HG02623 (cell line): ENCODE measurements around the gene LAMA5.
A peak's percentile ranks its signal among the peaks of the same experiment; 100 is the strongest.
"Not testable (repeated sequence)": the region's sequence is repeated elsewhere in the genome, so short reads cannot be mapped to it uniquely, and the experiment has no call there.

Experiments
- ATAC-seq: cut with Tn5 transposase; IDR thresholded peaks from one replicate; pipeline ENCODE4 v1.9.1; 2021; ENCODE audit warnings: moderate library complexity; ENCODE audit not compliant: unreplicated experiment

The LAMA5 gene

DNA sequence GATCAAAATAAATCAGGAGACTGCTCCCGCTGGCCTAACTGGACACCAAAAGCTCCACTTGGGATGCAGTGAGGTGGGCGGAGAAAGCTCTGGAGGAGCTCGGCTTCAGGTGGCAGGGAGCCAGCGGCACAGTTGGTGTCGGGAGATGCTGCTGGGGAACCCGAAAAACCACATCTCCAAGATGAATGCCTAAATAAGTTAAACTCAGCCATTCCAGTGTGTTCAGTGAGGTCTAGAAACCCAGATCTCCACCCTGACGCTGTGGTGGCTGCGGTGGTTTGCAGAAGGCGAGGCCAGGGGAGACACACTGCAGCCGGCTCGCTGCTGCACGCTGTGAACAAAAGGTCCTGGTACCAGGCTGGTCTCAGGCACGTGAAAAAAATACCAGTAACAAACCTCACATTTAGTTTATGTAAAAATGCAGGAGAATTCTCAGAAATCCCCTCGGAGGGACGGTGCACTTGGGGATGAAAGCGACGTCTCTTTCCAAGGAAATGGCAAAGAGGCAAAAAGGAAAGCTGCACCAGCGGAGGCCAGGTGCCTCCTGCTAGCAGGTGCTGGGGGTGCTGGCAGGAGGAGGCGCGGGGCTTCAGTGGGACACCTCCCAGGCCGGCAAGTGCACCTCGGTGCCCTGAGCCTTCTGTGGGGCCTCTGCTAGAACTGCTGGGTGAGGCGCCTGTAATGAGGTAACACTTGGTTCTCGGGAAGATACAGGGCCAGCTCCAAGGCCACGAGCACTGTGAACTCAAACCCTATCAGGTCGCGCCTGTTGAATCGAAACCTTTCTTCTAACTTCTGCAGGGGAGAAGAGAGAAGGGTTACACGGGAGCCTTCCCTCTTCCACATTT, 23.4 kb upstream of the LAMA5 start:
- no peak for ATAC-seq

DNA sequence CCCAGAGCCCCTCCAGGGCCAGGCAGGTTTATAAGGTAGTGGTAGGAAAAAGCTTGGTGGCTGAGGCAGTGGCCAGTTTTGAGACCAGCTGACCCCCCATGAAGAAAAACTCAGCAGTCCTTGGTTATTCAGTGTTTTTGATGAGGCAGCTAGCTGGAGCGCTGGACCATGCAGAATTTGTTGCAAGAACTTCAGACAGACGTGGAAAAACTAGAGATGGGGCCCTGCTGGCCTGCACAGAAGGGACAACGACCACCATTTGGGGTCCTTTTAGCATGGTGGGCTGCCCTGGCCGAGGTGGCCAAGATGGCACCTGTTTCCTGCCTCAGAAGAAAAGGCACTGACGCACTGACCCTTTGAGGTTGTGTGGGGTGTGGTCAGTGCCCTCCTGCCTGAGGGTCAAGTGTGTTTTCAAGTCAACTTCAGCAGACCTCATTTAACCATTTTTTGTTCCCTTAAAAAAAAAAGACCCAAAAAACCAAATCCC, 22.5 kb upstream of the LAMA5 start:
- ATAC-seq, result no peak

DNA sequence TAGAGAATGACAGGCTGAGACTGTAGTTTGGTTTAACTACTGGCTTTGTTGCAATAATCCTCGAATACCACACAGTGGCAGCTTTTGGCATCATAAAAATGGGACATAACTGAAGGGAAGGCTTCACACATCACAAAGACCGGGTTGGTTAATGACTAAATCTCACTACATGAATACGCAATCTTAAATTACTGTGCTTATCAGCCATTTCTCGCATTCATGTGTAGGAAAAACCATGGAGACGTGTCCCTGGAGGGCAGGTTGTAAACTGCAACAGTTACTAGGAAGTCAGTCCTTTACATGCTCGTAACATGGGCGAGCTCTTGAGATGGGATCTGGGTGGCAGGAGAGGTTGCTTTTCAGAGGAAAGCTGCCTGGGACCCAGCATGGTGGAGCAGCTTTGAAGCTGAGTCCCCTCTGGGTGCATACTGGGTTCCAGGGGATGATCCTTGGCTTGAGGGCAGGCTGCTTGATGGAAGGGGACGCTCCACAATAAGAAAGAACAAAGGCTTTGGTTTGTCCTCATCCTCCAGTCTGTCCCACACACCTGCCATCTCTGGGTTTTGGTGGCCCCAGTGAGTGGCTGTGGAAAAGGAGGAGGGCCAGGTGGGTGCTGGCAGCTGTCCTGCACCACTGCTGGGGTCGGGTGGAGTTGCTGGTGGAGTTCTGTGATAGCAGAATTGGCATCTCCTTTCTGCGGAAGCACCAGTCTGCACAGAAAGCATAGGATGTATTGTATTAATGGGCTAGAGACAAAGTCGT, 21.9 kb upstream of the LAMA5 start:
- ATAC-seq, result no peak

DNA sequence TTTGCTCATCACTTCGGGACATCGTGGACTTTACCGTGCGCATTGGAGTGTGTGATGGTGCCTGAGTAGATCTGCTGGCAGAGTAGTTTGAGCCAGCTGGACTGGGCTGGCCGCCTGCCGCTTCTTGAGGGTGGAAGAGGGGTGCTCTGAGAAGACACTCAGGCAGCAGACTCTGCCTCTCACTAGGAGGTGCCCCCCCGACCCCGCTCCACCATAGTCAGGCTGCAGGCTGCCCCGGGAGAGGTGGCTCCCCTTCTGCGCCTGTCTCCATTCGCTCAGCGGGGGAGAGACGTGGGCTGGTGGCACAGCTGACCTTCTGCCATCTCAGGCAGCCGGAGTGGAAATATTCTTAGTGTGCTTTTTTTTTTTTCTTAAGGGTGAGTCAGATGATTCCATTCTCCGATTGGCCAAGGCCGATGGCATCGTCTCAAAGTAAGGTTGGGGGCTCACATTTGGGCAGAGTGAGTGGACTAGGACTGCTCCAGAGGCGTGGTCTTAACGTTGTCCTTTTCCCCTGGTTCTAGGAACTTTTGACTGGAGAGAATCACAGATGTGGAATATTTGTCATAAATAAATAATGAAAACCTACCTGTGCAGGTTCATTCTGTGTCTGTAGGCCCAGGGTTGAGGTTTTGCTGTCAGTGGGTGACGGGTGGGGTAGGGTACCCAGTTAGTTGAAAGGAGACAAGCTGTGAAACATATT, 21.0 kb upstream of the LAMA5 start:
- ATAC-seq, result no peak

DNA sequence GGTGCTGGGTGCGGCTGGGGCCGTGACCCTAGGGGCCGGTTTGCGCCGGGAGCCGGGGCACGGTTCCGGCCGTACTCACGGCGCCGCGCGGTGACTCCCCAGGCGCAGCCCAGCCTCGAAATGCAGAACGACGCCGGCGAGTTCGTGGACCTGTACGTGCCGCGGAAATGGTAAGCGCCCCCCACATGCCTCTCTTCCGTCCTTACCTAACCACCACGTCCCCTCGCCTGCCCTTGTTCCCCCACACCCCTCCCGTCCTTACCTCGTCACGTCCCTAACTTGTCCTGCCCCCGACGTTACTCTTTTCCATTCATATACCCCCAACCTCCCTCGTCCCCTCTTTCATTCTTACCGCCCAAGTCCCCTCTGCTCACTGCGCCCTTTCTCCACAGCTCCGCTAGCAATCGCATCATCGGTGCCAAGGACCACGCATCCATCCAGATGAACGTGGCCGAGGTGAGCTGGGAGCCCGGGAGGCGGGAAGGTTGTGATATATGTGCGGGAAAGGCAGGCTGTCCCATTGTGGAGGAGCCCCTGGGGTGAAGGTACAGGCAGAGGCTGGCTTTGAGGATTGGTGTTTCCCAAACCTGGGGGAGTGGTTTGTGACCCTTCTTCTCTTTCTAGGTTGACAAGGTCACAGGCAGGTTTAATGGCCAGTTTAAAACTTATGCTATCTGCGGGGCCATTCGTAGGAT, 20.3 kb upstream of the LAMA5 start:
- ATAC-seq, result no peak

DNA sequence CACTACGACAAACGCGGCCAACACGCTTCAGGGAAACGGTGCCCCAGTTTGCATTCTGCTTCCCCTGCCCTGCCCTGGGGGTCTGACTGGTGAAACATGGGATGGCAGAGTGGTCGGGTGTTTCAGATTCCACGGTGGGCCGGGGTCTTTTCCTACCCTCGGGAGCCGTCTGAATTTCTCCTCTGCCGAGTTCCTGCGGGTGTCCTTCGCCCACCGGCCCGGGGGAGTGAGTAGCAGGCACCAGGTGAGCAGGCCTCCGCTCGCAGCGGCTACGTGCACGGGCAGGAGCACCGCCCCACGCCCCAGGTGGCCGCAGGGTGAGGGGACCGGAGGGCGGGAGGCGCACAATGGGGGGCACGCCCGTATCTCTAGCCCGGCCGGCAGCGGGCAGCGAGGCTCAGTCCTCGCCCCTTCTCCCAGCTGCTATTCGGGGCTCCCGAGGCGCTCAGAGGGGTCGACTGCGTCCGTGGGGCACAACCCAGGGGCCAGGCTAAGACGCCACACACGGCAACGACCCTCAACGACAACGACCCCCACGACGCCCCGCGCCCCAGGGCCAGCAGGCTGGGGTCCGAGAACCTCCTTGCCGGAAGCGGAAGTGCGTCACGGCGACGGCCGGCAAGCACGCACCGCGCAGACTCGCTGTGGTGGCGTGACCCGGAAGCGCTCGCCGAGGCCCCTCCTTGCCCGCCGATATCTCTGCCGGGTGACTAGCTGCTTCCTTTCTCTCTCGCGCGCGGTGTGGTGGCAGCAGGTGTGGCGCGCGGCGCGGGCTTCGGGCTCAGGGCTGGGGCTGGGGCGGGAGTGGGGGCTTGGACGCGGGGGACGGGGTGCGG, 19.5 kb upstream of the LAMA5 start, which contains the start of gene RPS21:
TSS of gene RPS21 (plus strand) at position 721 of the 836 bp plus-strand sequence. CDS start 236 bp downstream, outside the sequence.
- peak; percentile 69 for ATAC-seq

DNA sequence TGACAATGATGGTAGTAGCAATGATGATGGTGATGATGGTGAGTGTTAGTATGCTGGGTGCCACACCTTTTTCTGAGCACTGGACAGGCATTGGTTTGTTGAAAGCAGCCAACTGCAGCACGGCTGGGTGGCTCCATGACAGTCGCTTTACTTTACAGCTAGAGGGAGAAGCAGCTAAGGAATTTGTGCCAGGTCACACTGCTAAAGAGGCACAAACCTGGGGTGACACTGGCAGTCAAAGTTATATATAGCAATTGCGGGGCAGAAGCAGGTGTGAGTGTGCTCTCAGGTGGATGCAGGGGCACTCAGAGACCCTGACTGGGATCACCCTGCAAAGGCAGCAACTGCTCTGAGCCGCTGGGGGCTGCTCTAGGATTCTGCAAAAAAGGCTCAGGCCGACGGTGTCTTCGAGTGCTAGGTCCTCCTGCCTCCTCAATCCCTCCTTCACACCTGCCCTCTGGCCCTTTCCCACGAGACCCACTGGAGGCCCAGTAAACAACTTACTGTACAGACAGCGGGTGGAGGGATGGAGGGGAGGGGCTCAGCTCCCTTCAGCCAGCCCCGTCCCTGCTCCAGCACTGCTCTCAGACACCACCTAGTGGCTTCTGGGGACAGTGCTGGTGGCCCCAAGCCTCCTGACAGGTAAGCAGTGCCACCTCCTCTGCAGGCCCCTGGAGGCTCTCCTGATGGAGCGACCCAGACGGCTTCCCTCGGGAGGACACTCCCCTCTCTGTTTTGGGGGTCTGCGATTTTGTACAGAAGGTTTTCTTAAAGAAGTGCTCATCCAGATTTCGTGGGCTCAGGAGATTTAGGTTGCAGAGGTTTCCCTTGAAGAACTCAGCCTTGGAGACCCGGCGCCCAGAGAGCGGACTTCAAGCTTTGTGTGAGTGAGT, 15.4 kb upstream of the LAMA5 start:
- peak; percentile 59 for ATAC-seq

DNA sequence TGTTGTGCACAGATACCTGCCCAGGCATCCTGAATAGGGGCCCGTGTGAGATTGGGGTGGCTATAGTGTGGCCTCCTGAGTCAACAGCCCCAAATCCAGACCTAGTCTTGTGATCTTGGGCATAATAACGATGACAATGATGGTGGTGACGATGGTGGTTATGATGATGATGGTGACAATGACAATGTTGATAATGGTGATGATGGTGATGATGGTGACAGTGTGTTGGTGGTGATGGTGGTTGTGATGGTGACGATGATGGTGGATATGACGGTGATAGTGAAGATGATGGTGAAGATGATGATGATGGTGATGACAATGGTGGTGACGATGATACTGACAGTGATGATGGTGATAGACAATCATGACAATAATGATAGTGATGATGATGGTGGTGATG, 14.7 kb upstream of the LAMA5 start:
- no peak for ATAC-seq

DNA sequence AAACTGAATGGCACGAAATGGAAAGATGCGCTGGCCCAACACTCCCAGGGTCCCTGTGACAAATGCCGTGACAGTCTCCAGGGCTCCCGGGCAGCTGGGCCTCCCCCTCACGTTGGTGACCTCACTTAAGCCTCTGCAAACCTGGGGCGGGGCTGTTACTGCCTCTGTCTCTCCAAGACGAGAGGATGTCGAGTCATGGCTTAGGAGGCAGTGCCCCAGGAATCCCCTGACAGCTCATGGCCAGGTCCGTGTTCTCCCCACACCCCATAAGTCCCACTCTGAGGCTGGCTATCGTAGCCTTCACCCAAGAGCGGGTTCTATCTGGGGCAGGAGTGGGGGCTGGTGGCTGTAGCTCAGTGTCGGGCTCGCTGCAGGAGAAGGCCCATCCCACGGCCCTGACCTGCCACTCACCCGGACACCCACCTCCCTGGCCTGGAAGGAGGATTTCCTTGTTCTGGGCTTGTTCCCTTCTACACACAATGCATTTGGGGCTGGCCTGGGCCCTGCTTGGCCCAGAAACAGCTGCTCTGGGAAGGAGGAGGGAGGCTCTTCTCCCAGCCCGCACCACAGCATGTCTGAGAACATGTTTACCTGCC, 14.2 kb upstream of the LAMA5 start:
- ATAC-seq, result no peak

DNA sequence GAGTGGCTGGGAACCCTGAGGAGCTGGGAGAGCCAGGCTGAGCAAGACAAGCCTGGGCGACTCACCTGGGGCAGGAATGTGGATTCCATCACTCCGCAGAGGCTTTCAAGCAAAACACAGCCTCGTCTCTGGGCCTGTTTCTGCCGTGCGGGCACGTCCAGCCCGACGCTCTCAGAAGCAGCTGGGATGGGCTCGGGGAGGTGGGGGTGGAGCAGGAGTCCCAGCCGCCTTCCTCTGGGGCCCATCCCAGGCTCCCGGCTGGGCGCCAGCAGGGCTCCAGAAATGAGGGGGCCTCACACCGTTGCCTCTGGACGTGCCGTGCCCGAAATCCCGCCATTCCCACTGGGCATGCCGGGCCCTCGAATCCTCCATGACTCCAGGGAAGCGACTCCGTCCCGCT, 11.1 kb upstream of the LAMA5 start:
- no peak for ATAC-seq

DNA sequence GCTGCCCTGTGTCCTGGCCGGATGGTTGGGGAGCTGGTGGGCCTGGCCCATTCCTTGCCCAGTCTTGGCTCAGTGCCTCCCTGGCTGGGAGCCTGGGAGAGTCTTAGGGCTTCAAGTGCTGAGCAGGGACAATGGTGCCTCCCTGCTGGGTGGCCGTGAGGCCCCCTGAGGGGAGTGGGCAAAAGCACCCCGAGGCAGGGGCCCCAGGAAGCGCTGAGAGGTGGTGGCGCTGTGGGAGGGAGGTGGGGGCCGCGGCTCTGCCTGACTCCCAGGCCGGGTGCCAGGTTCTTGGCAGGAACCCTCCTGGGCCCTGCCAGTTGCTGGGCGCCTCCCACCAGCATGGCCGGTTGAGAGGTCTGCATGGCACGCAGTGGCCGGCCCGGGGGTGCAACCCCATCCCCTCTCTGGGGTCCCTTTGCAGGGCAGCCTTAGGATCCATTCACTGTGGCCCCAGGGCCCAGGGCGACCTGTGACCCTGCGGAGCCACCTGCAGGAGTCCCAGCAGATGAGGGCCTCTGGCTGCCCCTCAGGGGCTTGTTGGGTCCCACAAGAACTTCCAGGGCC, 10.6 kb upstream of the LAMA5 start:
- ATAC-seq, result no peak

DNA sequence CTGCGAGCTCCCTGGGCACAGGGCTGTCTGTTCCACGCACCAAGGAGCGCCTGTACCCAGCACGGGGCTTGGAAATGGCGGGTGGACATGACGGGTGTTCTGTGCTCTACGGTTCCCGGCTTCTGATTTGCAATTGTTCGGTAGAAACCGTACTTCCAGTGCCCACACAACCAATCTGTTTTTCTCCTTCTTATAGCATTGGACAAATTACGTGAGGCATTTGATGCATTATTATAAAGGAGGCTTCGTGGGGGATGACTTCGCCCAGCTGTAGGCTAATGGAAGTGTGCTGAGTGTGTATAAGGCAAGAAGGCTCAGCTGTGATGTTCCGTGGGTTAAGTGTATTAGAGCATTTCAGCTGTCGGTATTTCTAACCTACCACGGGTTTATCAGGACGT, 10.0 kb upstream of the LAMA5 start:
- ATAC-seq, result no peak

DNA sequence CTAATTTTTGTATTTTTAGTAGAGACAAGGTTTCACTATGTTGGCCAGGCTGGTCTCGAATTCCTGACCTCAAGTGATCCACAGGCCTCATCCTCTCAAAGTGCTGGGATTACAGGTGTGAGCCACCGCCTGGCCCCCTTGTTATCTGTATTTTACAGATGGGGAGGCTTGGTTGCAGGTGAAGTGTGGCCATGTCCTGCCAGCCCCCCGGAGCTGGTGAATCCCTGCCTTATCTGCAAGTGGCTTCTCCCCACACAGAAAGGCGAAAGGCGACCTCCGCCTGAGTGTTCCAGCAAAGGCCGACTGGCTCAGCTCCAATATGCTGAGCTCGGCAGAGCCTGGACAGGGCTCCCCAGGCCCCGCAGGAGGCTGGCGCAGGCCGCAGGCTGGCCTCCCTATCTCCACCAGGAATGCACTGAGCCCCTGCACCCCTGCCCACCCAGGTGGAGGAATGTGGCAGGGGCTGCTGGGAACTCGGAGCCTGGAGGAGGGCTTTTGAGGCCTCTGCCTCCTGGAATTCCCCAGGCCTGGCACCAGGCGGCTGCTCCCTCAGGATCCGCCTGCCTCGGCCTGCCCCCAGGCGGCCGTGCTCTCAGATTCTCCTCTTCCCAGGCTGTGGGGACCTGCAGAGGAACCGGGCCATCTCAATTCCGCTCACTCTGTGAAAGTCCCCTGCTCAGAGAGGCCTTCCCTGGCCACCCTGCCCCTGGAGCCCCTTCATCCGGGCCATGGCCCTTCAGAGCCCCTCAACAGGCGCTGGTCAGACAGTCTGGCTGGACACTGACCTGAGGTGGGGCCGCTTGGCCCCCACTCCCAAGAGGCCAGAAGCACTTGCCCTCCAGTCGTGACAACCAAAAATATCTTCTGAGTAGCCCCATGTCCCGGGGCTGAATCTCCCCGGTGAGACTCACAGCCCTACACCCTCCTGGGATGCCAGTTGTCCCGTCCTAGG, 9.3 kb upstream of the LAMA5 start:
- no peak for ATAC-seq

DNA sequence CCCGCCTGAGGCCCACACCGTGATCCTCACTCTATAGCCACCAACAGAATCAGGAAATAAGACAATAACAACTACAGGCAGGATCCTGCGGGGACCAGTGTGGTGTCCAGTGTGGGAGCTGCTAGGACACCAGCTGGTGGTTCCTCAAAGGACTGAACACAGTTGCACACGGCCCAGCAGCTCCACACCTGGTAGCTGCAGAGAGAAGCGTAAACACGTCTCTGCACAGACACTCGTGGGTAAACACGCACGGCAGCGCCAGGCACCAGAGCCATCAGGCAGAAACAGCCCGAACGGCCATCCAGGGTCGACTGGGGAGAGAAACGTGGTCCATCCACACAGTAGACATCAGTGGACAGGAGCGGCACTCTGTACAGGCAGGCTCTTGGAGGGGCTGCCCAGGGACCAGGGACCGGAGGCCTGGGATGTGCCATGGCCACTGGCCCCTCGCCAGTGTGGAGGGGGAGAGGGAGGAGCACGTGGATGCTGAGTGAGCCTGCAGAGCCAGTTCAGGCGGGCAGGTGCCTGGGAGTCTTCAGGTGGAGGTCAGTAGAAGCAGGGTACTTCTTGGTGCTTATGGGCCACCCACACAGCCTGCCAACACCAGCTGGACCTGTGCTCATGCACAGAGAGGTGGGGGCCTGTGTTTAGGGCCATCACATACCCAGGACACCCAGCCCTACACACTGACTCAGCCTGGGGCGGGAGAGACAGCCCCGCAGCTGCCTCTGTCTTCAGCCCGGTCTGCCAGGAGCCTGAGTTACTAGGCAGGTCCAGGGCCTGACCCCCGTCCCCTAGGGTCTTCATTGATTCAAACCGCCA, 7.4 kb upstream of the LAMA5 start:
- no peak for ATAC-seq

DNA sequence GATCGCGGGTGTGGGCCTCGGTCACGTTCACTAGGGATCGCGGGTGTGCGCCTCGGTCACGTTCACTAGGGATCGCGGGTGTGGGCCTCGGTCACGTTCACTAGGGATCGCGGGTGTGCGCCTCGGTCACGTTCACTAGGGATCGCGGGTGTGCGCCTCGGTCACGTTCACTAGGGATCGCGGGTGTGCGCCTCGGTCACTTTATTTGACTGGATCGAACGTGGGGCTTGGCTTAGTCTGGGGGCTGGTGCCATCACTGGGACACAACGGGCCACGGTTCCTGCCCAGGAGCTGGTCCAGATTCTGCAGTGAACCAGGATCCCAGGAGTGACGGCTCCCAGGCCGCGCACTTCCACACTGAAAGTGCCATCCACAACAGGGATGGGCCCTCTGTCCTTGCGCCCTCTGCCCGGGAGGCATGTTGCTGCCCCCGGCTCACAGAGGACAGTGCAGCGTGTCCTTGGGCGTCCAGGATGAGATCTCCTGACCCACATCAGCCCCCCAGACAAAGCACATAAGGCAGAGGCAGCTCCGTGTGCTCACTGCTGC, 6.6 kb upstream of the LAMA5 start:
- not testable (repeated sequence) for ATAC-seq
